ENCODE measurements around the gene LIN37. TPM values are rescaled to one million over a fixed set of nuclear protein-coding genes. Genes with fewer than 3 reads are reported as not detected.
"Not testable (repeated sequence)": the region's sequence is repeated elsewhere in the genome, so short reads cannot be mapped to it uniquely, and the experiment has no call there.

Gene LIN37
- total and polyA plus RNA-seq, 3 donors from 2014 or later, result 24.8 to 30.2 (median 30.2) TPM

DNA sequence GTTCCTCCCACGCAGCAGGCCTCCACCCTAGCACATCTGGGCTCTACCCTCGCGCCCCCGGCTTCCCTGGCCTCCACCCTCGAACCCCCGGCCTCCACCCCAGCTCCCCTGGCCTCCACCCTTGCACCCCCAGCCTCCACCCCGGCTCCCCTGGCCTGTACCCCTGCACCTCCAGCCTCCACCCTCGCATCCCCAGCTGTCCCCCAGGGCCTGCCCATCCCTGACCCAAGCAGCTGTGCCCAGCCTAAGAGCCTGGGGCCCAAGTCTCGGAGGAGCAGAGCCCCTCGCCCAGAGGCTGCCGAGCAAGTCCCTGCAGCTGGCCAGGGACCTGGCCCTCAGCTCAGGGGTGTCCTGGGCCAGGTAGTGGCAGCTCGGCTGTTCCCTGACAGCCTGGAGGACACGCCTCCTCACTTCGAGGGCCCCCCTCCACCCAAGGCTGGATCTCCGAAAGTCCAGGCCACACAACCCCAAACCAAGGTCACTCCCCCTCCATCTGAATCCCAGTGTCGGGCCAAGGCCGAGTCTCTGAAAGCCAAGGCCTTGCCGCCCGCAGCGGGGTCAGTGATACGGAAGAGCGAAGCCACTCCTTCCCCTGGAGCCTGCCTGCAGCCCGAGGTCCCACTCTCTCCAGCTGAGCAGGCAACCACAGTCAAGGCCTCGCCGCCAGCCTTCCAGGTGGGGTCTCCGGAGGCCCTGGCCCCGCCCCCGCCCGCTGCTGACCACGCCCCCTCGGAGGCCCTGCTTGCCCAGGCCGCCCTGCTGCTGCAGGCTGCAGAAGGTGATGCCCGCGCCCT is 19.1 kb downstream of the LIN37 start:
- TF ChIP-seq, protein P1, sequence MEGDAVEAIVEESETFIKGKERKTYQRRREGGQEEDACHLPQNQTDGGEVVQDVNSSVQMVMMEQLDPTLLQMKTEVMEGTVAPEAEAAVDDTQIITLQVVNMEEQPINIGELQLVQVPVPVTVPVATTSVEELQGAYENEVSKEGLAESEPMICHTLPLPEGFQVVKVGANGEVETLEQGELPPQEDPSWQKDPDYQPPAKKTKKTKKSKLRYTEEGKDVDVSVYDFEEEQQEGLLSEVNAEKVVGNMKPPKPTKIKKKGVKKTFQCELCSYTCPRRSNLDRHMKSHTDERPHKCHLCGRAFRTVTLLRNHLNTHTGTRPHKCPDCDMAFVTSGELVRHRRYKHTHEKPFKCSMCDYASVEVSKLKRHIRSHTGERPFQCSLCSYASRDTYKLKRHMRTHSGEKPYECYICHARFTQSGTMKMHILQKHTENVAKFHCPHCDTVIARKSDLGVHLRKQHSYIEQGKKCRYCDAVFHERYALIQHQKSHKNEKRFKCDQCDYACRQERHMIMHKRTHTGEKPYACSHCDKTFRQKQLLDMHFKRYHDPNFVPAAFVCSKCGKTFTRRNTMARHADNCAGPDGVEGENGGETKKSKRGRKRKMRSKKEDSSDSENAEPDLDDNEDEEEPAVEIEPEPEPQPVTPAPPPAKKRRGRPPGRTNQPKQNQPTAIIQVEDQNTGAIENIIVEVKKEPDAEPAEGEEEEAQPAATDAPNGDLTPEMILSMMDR (IDR thresholded peaks at IDR 0.05), result no peak
- no peak for TF ChIP-seq POLR2A (IDR thresholded peaks at IDR 0.05)
- intact Hi-C loops (cut with DNase I; ENCODE audit: low total_unique reads), result no loop called here
- H3K4me1 ChIP-seq, result peaks cover 18% of the 10 kb centered on the region
- WGBS, 2 donors, result 27 to 58% methylated on average over 8 to 31 of the region's 34 CpGs
- H3K4me3 ChIP-seq, result peak overlapping the region in 1 of 2 donors; percentile 7
- no peaks in the 10 kb centered on the region for H3K36me3 ChIP-seq (ENCODE audit: low read depth, missing control alignments)
- H3K9me3 ChIP-seq, result no peaks in the 10 kb centered on the region
- DNase-seq, result peak; percentile 71
- H3K27ac ChIP-seq, result peak overlapping the region in 1 of 2 donors; percentile 30
- no peaks in the 10 kb centered on the region for H3K27me3 ChIP-seq

DNA sequence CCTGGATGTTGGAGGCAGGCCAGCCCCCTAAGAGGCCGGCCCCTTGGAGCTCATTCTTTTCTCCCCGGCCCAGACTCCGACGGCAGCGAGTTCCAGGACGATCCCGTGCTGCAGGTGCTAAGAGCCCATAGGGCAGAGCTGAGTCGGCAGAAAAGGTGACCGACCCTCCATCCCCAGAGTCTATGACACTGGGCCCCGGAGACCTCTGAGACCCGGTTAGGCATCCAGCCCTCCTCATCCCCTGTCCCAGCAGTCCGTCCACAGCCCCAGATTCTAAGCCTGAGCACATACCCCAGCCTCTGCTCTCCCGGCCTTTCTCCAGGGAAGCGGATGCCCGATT is 19.7 kb downstream of the LIN37 start:
- Histone ChIP-seq H3K36me3 (ENCODE audit: low read depth, missing control alignments) (no peaks in the 10 kb centered on the region), H3K27ac (peak overlapping the region in 1 of 2 donors; percentile 30), H3K4me1 (peaks cover 18% of the 10 kb centered on the region), H3K27me3 (no peaks in the 10 kb centered on the region), H3K9me3 (no peaks in the 10 kb centered on the region), H3K4me3 (peak overlapping the region in 1 of 2 donors; percentile 7)
- WGBS, 2 donors, result 16 to 43% methylated on average over 10 to 15 of the region's 15 CpGs
- no peak for DNase-seq
- no peak for TF ChIP-seq POLR2A (IDR thresholded peaks at IDR 0.05)
- TF ChIP-seq, protein P1 (IDR thresholded peaks at IDR 0.05), result no peak
- intact Hi-C loops (cut with DNase I; ENCODE audit: low total_unique reads), result no loop called here

DNA sequence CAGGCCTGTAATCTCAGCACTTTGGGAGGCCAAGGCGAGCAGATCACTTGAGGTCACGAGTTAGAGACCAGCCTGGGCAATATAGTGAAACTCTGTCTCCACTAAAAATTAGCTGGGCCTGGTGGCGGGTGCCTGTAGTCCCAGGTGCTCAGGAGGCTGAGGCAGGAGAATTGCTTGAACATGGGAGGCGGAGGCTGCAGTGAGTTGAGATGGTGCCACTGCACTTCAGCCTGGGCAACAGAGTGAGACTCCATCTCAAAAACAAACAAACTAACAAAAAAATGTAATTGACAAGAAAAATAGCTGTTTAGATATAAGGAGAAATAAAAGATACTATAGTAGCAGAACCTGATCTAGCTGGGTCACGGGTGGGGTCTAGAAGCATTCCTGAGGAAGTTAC is 24.0 kb downstream of the LIN37 start:
- H3K4me3 ChIP-seq; H3K9me3 ChIP-seq; H3K27ac ChIP-seq; H3K27me3 ChIP-seq; H3K36me3 ChIP-seq (ENCODE audit: low read depth, missing control alignments); intact Hi-C loops (cut with DNase I; ENCODE audit: low total_unique reads); DNase-seq: not testable (repeated sequence)
- peaks cover 21% of the 10 kb centered on the region for H3K4me1 ChIP-seq
- WGBS, 2 donors, result 76 to 87% methylated on average over 3 to 5 of the region's 5 CpGs

DNA sequence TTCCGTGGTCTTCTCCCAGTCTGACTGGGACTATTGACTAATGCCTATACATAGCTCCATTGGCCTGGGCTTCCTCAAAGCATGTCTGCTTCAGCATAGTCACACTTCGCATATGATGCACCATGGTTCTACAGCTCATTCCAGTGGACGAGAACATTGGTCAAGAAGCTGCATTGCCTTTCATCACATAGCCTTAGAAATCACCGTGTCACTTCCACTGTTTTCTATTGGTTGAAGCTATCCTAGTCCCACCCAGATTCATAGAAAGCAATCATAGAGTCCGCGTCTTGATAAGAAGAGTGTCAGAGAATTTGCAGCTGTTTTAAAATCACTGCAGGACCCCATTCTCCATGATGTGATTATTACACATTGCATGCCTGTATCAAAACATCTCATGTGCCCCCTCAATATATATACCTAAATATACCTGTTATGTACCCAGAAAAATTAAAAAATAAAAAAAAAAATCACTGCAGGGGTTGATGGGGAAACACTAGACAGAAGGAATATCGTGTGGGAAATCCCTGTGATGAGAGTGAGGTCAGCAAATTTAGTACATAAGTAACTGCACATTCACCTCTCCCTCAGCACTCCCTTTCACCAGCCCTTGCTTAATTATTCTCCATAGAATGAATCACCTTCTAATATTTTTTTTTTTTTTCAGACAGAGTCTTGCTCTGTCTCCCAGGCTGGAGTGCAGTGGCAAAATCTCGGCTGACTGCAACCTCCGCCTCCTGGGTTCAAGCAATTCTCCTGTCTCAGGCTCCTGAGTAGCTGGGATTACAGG is 24.8 kb downstream of the LIN37 start:
- H3K9me3 ChIP-seq, result no peaks in the 10 kb centered on the region
- H3K4me3 ChIP-seq, result no peak overlapping the region
- intact Hi-C loops (cut with DNase I; ENCODE audit: low total_unique reads), result no loop called here
- no peaks in the 10 kb centered on the region for H3K36me3 ChIP-seq (ENCODE audit: low read depth, missing control alignments)
- no peak overlapping the region for H3K27ac ChIP-seq
- DNase-seq, result no peak
- TF ChIP-seq, protein P1 (IDR thresholded peaks at IDR 0.05), result no peak
- no peak for TF ChIP-seq POLR2A (IDR thresholded peaks at IDR 0.05)
- 67 to 68% methylated on average over 9 of the region's 9 CpGs for WGBS, 2 donors
- H3K4me1 ChIP-seq, result peaks cover 13% of the 10 kb centered on the region
- H3K27me3 ChIP-seq, result no peaks in the 10 kb centered on the region

DNA sequence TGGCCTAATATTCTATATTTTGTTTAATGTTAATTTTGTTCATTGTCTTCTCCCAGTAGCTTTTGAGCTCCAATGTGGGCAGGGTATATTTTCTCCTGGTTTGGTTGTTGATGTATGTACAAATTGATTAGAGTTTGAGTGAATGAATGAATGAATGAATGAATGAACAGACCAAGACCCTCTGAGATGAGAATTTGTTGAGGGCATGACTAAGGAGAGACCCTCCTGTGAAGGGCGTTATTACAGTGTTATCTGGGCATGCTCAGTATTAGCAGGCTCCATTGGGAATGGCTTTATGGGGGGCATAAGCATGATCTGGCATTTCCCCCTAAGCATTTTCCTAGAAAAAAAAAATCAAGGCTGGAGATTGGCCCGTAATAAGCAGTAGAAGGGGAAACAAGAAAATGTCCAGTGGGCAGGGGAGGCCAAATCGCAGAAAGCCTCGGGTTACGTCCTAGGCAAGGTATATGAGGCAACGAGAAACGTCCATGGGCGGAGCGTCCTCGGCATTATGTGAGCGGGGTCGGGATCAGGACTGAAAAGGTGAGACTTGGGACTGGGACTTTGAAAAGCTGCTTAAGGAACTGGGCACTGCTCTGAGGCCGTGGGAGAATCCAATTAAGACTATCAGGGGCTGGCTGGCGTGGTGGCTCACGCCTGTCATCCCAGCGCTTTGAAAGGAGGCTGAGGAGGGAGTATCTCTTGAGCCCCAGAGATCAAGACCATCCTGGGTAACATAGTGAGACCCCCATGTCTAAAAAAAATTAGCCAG is 26.1 kb downstream of the LIN37 start:
- peak overlapping the region in 1 of 2 donors; percentile 85 for H3K4me3 ChIP-seq
- intact Hi-C loops (cut with DNase I; ENCODE audit: low total_unique reads), result no loop called here
- H3K27me3 ChIP-seq, result no peaks in the 10 kb centered on the region
- no peaks in the 10 kb centered on the region for H3K9me3 ChIP-seq
- WGBS, 2 donors, result 24 to 48% methylated on average over 16 of the region's 16 CpGs
- TF ChIP-seq POLR2A (IDR thresholded peaks at IDR 0.05), result no peak
- TF ChIP-seq, protein P1 (IDR thresholded peaks at IDR 0.05), result no peak
- DNase-seq, result no peak
- no peaks in the 10 kb centered on the region for H3K36me3 ChIP-seq (ENCODE audit: low read depth, missing control alignments)
- no peak overlapping the region for H3K27ac ChIP-seq
- peaks cover 7% of the 10 kb centered on the region for H3K4me1 ChIP-seq

Data from testis (tissue), 3 donors.